ENCODE data around the gene GNA14.

- TF ChIP-seq CTCF (IDR thresholded peaks at IDR 0.05) (no peak), ZFX (IDR thresholded peaks at IDR 0.05; ENCODE audit: borderline replicate concordance) (no peak)
These were observed 220.7 kb downstream of the GNA14 start for GRCh38 chr9:77427256-77427927.
